GM08714 (cell line): ENCODE results near the gene SERPINA5.
"Not testable (repeated sequence)": the region's sequence is repeated elsewhere in the genome, so short reads cannot be mapped to it uniquely, and the experiment has no call there.

Experiments
- H3K4me3 ChIP-seq: fragments of 200-500 bp; sonication (Bioruptor generic); 2 replicates; pipeline ENCODE4 v1.5.1; 2014; ENCODE audit warnings: mild to moderate bottlenecking, low read length, inconsistent platforms
- ZNF274 ChIP-seq: IDR thresholded peaks from 2 replicates; pipeline ENCODE4 v1.6.1; 2012; ENCODE audit warnings: mild to moderate bottlenecking, low read depth, low read length

Gene SERPINA5

GRCh38 chr14:94597788-94598187 lies 16.6 kb downstream of the SERPINA5 start:
- no peak for TF ChIP-seq ZNF274
- no peak overlapping the region for H3K4me3 ChIP-seq

- no peak for TF ChIP-seq ZNF274
- no peak overlapping the region for H3K4me3 ChIP-seq
Measured at GRCh38 chr14:94598506-94598815, 17.2 kb downstream of the SERPINA5 start.

- TF ChIP-seq ZNF274, result no peak
- no peak overlapping the region for H3K4me3 ChIP-seq
Measured at GRCh38 chr14:94598816-94599655, 17.8 kb downstream of the SERPINA5 start.

- TF ChIP-seq ZNF274, result no peak
- no peak overlapping the region for H3K4me3 ChIP-seq
Measured at GRCh38 chr14:94599656-94600004, 18.4 kb downstream of the SERPINA5 start.

- no peak for TF ChIP-seq ZNF274
- no peak overlapping the region for H3K4me3 ChIP-seq
Measured at GRCh38 chr14:94600148-94600545, 18.9 kb downstream of the SERPINA5 start.

- no peak for TF ChIP-seq ZNF274
- no peak overlapping the region for H3K4me3 ChIP-seq
Measured at GRCh38 chr14:94601884-94602391, 20.7 kb downstream of the SERPINA5 start.

GRCh38 chr14:94602722-94603121 lies 21.5 kb downstream of the SERPINA5 start:
- H3K4me3 ChIP-seq, result no peak overlapping the region
- no peak for TF ChIP-seq ZNF274

- TF ChIP-seq ZNF274, result no peak
- no peak overlapping the region for H3K4me3 ChIP-seq
Measured at GRCh38 chr14:94605361-94605760, 24.1 kb downstream of the SERPINA5 start.

- H3K4me3 ChIP-seq, result not testable (repeated sequence)
Measured at GRCh38 chr14:94608966-94609365, 27.7 kb downstream of the SERPINA5 start.

- TF ChIP-seq ZNF274, result no peak
- no peak overlapping the region for H3K4me3 ChIP-seq
Measured at GRCh38 chr14:94611179-94611578, 30.0 kb downstream of the SERPINA5 start.

GRCh38 chr14:94612174-94612573 lies 30.9 kb downstream of the SERPINA5 start, which contains the start of gene SERPINA3:
TSS of gene SERPINA3 (plus strand) at chr14:94612391. CDS start at chr14:94614442, 2,051 bp downstream.
- no peak for TF ChIP-seq ZNF274
- H3K4me3 ChIP-seq, result no peak within 1 kb of the TSS

- no peak for TF ChIP-seq ZNF274
- no peak overlapping the region for H3K4me3 ChIP-seq
Measured at GRCh38 chr14:94612580-94613554, 31.6 kb downstream of the SERPINA5 start.

- no peak overlapping the region for H3K4me3 ChIP-seq
- TF ChIP-seq ZNF274, result no peak
Measured at GRCh38 chr14:94613720-94614644, 32.8 kb downstream of the SERPINA5 start.

GRCh38 chr14:94614802-94615201 lies 33.6 kb downstream of the SERPINA5 start:
- H3K4me3 ChIP-seq, result no peak overlapping the region
- TF ChIP-seq ZNF274, result no peak

- no peak overlapping the region for H3K4me3 ChIP-seq
- TF ChIP-seq ZNF274, result no peak
Measured at GRCh38 chr14:94615254-94615653, 34.0 kb downstream of the SERPINA5 start.
